ENCODE results near the gene COX8C. TPM values are rescaled to one million over a fixed set of nuclear protein-coding genes. Genes with fewer than 3 reads are reported as not detected.

The COX8C gene
- total RNA-seq, 1 donor from 2014 or later = not detected

GRCh38 chr14:93322929-93323599, 23.9 kb upstream of the COX8C start:
- no peak for DNase-seq (ENCODE audit: low spot score in 2 of 2)
- intact Hi-C loops (cut with DNase I) = no loop called here
- Histone ChIP-seq H3K4me3 (no peak overlapping the region), H3K27me3 (no peaks in the 10 kb centered on the region), H3K4me1 (peaks cover 0 to 7% of the 10 kb centered on the region in 2 donors), H3K36me3 (peaks cover 0 to 5% of the 10 kb centered on the region in 2 donors), H3K27ac (no peak overlapping the region), H3K9me3 (no peaks in the 10 kb centered on the region)
- TF ChIP-seq CTCF (IDR thresholded peaks at IDR 0.05) = no peak

- H3K27me3 ChIP-seq = no peaks in the 10 kb centered on the region
- no peak for TF ChIP-seq CTCF (IDR thresholded peaks at IDR 0.05)
- peaks cover 0 to 5% of the 10 kb centered on the region in 2 donors for H3K36me3 ChIP-seq
- peaks cover 0 to 3% of the 10 kb centered on the region in 2 donors for H3K4me1 ChIP-seq
- H3K27ac ChIP-seq = no peak overlapping the region
- H3K4me3 ChIP-seq = no peak overlapping the region
- no peaks in the 10 kb centered on the region for H3K9me3 ChIP-seq
- no peak for DNase-seq (ENCODE audit: low spot score in 2 of 2)
- intact Hi-C loops (cut with DNase I) = no loop called here
Observed at GRCh38 chr14:93323600-93324174, 23.3 kb upstream of the COX8C start.

GRCh38 chr14:93326196-93326595, 20.8 kb upstream of the COX8C start:
- no peak for DNase-seq (ENCODE audit: low spot score in 2 of 2)
- H3K27me3 ChIP-seq = no peaks in the 10 kb centered on the region

GRCh38 chr14:93328546-93328945, 18.4 kb upstream of the COX8C start:
- H3K27me3 ChIP-seq = no peaks in the 10 kb centered on the region
- H3K27ac ChIP-seq = no peak overlapping the region
- no peak for DNase-seq (ENCODE audit: low spot score in 2 of 2)
- intact Hi-C loops (cut with DNase I) = no loop called here
- no peak overlapping the region for H3K4me3 ChIP-seq
- TF ChIP-seq CTCF (IDR thresholded peaks at IDR 0.05) = no peak
- peaks cover 0 to 22% of the 10 kb centered on the region in 2 donors for H3K4me1 ChIP-seq
- peaks cover 0 to 5% of the 10 kb centered on the region in 2 donors for H3K36me3 ChIP-seq
- H3K9me3 ChIP-seq = no peaks in the 10 kb centered on the region

More at GRCh38 chr14:93326196-93326595, 20.8 kb upstream of the COX8C start:
- H3K4me1 ChIP-seq = peaks cover 0 to 13% of the 10 kb centered on the region in 2 donors
- no peak for TF ChIP-seq CTCF (IDR thresholded peaks at IDR 0.05)
- H3K27ac ChIP-seq = no peak overlapping the region
- H3K9me3 ChIP-seq = no peaks in the 10 kb centered on the region
- H3K36me3 ChIP-seq = peaks cover 0 to 5% of the 10 kb centered on the region in 2 donors
- no peak overlapping the region for H3K4me3 ChIP-seq
- intact Hi-C loops (cut with DNase I) = no loop called here

GRCh38 chr14:93329965-93330608, 16.9 kb upstream of the COX8C start:
- no peaks in the 10 kb centered on the region for H3K9me3 ChIP-seq
- H3K27ac ChIP-seq = no peak overlapping the region
- H3K4me3 ChIP-seq = no peak overlapping the region
- H3K27me3 ChIP-seq = no peaks in the 10 kb centered on the region
- H3K4me1 ChIP-seq = peaks cover 0 to 25% of the 10 kb centered on the region in 2 donors
- intact Hi-C loops (cut with DNase I) = loop anchor here (5.0 kb wide), 1 partner anchor 752 kb away; the partner anchor contains the start of genes DDX24 and IFI27L1
- no peak for TF ChIP-seq CTCF (IDR thresholded peaks at IDR 0.05)
- H3K36me3 ChIP-seq = no peaks in the 10 kb centered on the region
- DNase-seq (ENCODE audit: low spot score in 2 of 2) = no peak
